ENCODE results near the gene MATN4. TPM values are rescaled to one million over a fixed set of nuclear protein-coding genes. Genes with fewer than 3 reads are reported as not detected.

MATN4 gene
- total RNA-seq, 4 donors from 2014 or later = 5.6 TPM; not detected in 3

GRCh38 chr20:45346291-45346718, 38.2 kb upstream of the MATN4 start:
- intact Hi-C loops (cut with DNase I; ENCODE audit: low total_unique reads) = no loop called here
- DNase-seq = no peak
- peak overlapping the region; percentile 91 to 97 for H3K27ac ChIP-seq
- no peak for TF ChIP-seq POLR2A (IDR thresholded peaks at IDR 0.05)
- TF ChIP-seq, protein P1, sequence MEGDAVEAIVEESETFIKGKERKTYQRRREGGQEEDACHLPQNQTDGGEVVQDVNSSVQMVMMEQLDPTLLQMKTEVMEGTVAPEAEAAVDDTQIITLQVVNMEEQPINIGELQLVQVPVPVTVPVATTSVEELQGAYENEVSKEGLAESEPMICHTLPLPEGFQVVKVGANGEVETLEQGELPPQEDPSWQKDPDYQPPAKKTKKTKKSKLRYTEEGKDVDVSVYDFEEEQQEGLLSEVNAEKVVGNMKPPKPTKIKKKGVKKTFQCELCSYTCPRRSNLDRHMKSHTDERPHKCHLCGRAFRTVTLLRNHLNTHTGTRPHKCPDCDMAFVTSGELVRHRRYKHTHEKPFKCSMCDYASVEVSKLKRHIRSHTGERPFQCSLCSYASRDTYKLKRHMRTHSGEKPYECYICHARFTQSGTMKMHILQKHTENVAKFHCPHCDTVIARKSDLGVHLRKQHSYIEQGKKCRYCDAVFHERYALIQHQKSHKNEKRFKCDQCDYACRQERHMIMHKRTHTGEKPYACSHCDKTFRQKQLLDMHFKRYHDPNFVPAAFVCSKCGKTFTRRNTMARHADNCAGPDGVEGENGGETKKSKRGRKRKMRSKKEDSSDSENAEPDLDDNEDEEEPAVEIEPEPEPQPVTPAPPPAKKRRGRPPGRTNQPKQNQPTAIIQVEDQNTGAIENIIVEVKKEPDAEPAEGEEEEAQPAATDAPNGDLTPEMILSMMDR (IDR thresholded peaks at IDR 0.05) = no peak
- no peaks in the 10 kb centered on the region for H3K9me3 ChIP-seq
- H3K4me3 ChIP-seq = peak overlapping the region; percentile 78
- H3K36me3 ChIP-seq = no peaks in the 10 kb centered on the region
- peaks cover 3 to 22% of the 10 kb centered on the region in 2 donors for H3K4me1 ChIP-seq
- no peaks in the 10 kb centered on the region for H3K27me3 ChIP-seq

DNA sequence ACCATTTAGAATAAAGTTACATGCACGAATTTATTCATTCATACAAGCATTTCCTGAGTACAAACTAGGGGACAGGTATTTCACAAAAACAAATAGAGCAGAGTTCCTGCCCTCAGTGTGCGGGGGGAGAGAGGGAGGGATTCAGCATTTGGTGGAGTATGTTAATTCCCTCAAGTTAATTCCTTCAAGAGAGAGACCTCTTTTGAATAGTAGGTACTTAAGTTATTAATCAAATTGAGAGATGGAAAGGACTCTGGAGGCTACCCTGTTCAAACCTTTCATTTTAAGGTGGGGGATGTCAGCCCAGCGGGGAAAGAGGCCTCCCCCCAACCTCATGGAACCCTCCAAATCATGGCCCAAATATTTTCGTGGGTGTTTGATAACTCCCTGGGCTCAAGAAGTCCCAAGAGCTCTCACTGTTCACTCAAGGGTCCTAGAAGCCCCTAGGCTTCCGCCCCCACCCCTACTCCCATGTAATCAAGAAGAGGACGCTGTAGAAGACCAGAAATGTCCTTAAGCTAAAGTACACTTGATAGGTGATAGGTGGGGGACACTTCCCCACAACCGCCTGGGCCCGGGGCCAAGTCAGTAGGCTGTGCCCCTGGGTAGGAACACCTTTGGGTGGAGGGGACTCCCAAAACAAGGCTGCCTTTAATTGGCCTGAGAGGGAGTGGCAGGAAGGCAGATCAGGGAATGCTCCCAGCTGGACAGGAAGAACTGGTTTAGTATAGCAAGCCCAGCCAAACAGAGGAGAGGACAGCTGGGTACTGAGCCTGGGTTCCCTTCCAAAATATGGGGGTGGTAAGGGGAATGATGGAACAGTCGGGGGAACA, 37.2 kb upstream of the MATN4 start:
- peak overlapping the region in 1 of 2 donors; percentile 3 for H3K4me3 ChIP-seq
- H3K27me3 ChIP-seq = no peaks in the 10 kb centered on the region
- no peak for DNase-seq
- no peaks in the 10 kb centered on the region for H3K9me3 ChIP-seq
- H3K27ac ChIP-seq = peak overlapping the region; percentile 91 to 97
- no peaks in the 10 kb centered on the region for H3K36me3 ChIP-seq
- intact Hi-C loops (cut with DNase I; ENCODE audit: low total_unique reads) = no loop called here
- TF ChIP-seq, protein P1 (IDR thresholded peaks at IDR 0.05) = no peak
- TF ChIP-seq POLR2A (IDR thresholded peaks at IDR 0.05) = peak in 1 of 2 donors; percentile 14
- peaks cover 4 to 22% of the 10 kb centered on the region in 2 donors for H3K4me1 ChIP-seq

DNA sequence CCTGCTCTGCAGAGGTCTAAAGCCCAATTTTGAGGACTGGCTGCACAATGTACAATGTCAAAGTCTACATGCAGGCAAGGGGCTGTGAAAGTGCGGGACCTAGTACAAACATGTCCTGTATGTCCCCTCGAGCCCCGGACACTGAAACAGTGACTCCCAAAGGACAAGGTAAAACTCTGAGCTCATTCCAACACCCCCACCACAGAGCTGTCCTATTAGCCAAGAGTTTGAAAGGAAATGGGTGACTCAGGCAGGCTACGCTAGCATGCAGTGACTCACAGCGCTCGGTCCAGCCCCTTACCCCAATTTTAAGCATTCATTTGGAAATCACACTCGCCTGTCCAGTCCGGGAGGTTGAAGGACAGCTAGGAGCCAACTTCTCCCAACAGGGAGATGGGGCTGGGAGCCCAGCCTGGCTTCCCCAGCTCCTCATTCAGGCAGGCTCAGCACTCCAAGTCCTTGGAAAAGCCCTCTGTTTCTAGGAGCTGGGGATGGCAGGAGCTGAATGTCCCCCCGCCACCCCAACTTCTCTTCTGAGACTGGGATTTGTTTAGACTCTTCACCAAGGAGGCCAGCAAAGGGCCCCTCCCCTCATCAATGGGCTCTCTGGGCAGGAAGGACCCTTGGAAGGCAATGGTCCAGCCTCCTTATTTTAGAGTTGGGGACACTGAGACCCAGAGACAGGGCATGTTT, 36.2 kb upstream of the MATN4 start:
- Histone ChIP-seq H3K4me3 (no peak overlapping the region), H3K9me3 (no peaks in the 10 kb centered on the region), H3K4me1 (peaks cover 10 to 22% of the 10 kb centered on the region in 2 donors), H3K27ac (peak overlapping the region; percentile 91 to 97), H3K27me3 (no peaks in the 10 kb centered on the region), H3K36me3 (no peaks in the 10 kb centered on the region)
- peak; percentile 70 to 83 for DNase-seq
- intact Hi-C loops (cut with DNase I; ENCODE audit: low total_unique reads) = no loop called here
- TF ChIP-seq POLR2A (IDR thresholded peaks at IDR 0.05) = peak in 1 of 2 donors; percentile 37
- TF ChIP-seq, protein P1 (IDR thresholded peaks at IDR 0.05) = no peak

DNA sequence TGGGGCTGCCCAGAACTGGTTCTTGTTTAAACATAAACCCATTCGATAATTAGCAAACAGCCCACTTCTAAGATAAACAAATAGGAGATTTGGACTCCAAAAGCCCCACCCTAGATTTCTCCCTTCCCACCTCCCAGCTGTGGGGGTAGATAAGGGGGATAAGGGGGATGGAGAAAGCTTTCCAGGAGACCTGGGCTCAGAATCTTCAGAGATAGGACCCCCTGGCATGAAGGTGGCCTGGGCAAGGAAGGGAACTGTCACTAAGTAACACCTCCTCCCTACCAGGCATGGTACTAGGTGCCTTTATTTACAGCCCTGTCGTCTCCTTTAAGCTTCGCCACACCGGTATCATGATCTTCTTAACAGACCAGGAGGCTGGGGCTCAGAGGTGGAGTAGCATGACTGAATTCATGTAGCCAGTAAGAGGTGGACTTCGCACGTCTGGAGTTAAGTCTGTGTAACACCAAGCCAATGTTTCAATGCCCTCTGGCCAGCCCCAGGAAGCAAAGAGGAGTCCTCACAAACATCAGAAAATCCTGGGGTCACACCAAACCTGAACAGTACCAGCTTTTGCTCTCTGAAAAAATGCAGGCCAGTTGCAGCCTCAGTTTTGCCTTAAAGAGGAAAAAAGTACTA, 35.6 kb upstream of the MATN4 start:
- no peak for DNase-seq
- Histone ChIP-seq H3K36me3 (no peaks in the 10 kb centered on the region), H3K9me3 (no peaks in the 10 kb centered on the region), H3K27ac (peak overlapping the region; percentile 91 to 97), H3K27me3 (no peaks in the 10 kb centered on the region), H3K4me3 (no peak overlapping the region), H3K4me1 (peaks cover 14 to 23% of the 10 kb centered on the region in 2 donors)
- intact Hi-C loops (cut with DNase I; ENCODE audit: low total_unique reads) = no loop called here
- TF ChIP-seq, protein P1 (IDR thresholded peaks at IDR 0.05) = no peak
- no peak for TF ChIP-seq POLR2A (IDR thresholded peaks at IDR 0.05)

Measured in uterus (tissue), 4 donors.